Transverse colon (tissue), 4 donors: Measurements from ENCODE around the gene KRTAP12-2. TPM values are rescaled to one million over a fixed set of nuclear protein-coding genes. Genes with fewer than 3 reads are reported as not detected.
"Not testable (repeated sequence)": the region's sequence is repeated elsewhere in the genome, so short reads cannot be mapped to it uniquely, and the experiment has no call there.

Experiments used
- DNase-seq: peaks from one replicate; pipeline ENCODE4 v3.0.0-alpha.2; 2019
- H3K27ac ChIP-seq, 4 donors: fragments of 200-600 bp; sonication (generic); 2 replicates each; pipeline ENCODE4 v1.5.1; 2016 to 2018; ENCODE audit warnings: inconsistent platforms in 4 of 4
- H3K27me3 ChIP-seq: fragments of 200-600 bp; sonication (generic); 2 replicates; pipeline ENCODE4 v1.5.1; 2017; ENCODE audit warnings: inconsistent platforms
- H3K36me3 ChIP-seq, 4 donors: fragments of 200-600 bp; sonication (generic); 2 replicates each; pipeline ENCODE4 v1.5.1; 2017 to 2019; ENCODE audit warnings: inconsistent platforms in 4 of 4
- H3K4me1 ChIP-seq, 4 donors: fragments of 200-600 bp; sonication (generic); 2 replicates each; pipeline ENCODE4 v1.5.1; 2017 to 2020; ENCODE audit warnings: inconsistent platforms in 4 of 4
- H3K4me3 ChIP-seq, 4 donors: fragments of 200-600 bp; sonication (generic); 1 replicate in 1 of 4; 2 replicates in 3 of 4; pipeline versions ENCODE4 v1.5.1 to v1.6.1; 2017 to 2019; ENCODE audit warnings: inconsistent platforms in 4 of 4
- H3K9me3 ChIP-seq, 2 donors: fragments of 200-600 bp; sonication (generic); 2 replicates each; pipeline ENCODE4 v1.5.1; 2017 to 2019; ENCODE audit warnings: inconsistent platforms in 2 of 2
- EP300 ChIP-seq: sonication (generic); formaldehyde crosslinking; IDR thresholded peaks from one replicate; pipeline ENCODE4 v1.6.1; 2017; ENCODE audit warnings: antibody characterized with exemption, low read depth
- POLR2A ChIP-seq: fragments of 450-650 bp; IDR thresholded peaks from one replicate; pipeline ENCODE4 v1.6.1; 2016; ENCODE audit warnings: antibody characterized with exemption, mild to moderate bottlenecking, moderate library complexity
- POLR2AphosphoS5 ChIP-seq, 3 donors: sonication (generic); formaldehyde crosslinking; IDR thresholded peaks; one replicate each; pipeline ENCODE4 v1.6.1; 2016; ENCODE audit warnings: antibody characterized with exemption in 3 of 3
- whole genome bisulfite sequencing, 2 donors: methylation state at CpG; one replicate each; pipeline ENCODE4 v1.1.5; 2018; ENCODE audit warnings: low coverage in 1 of 2; 5-methylcytosine and 5-hydroxymethylcytosine counted together
- in situ Hi-C, 4 donors: fragments of 200-750 bp; cut with MboI; loops; one replicate each; pipeline versions ENCODE4 v1.15.0 to v1.15.1; 2017; ENCODE audit warnings: low sequenced_read_pairs in 3 of 4, low pct_ligation_motif_present in 1 of 4, low pct_unique_long_range_greater_than_20kb in 1 of 4
- intact Hi-C: fragments of 100-400 bp; cut with DNase I; formaldehyde crosslinking; loops from one replicate; pipeline ENCODE4 v1.15.1; 2023; ENCODE audit warnings: low total_unique reads
- total RNA-seq, 4 donors: library from RNA; depleted of rRNA; stranded (reverse); fragments of >200 nt; gene quantifications; one replicate each; pipeline ENCODE4 v1.1.0, GENCODE V29; 2016
- TF ChIP-seq, protein P1 (sequence below), 5 experiments: fragments of 200-600 bp in 3 of 5; fragments of 450-650 bp in 2 of 5; sonication (generic) in 3 of 5; IDR thresholded peaks; 1 replicate in 2 of 5; 2 replicates in 3 of 5; pipeline ENCODE4 v1.5.1; 2016 to 2017; ENCODE audit warnings: antibody characterized with exemption in 5 of 5, inconsistent platforms in 3 of 5, mild to moderate bottlenecking in 2 of 5, moderate library complexity in 1 of 5

The KRTAP12-2 gene
- total RNA-seq, 4 donors from 2014 or later: not detected

DNA sequence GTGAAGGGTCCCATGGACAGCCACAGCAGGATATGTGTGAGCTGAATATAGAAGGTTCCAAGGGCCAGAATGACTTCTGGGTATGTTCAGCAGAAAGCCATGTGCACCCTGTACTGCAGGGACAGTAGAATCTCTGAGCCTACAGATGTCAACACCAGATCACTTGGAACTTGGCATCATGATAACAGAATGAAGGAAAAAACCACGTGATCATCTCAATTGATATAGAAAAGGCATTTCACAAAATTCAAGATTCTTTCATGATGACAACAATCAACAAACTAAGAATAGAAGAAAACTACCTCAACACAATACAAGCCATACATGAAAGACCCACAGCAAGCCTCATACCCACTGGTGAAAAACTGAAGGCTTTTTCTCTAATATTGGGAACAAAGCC, 885 bp upstream of the KRTAP12-2 start:
- H3K27me3 ChIP-seq: no peaks in the 10 kb centered on the region
- intact Hi-C loops: no loop called here
- H3K36me3 ChIP-seq: no peaks in the 10 kb centered on the region
- WGBS, 2 donors: 64% methylated on average over 1 of the region's 1 CpG; no CpG with 5 or more reads in 1 of the 2 donors
- no peak for DNase-seq
- H3K9me3 ChIP-seq: peaks cover 0 to 6% of the 10 kb centered on the region in 2 donors
- H3K4me3 ChIP-seq: no peak overlapping the region
- H3K4me1 ChIP-seq: no peaks in the 10 kb centered on the region
- no peak overlapping the region for H3K27ac ChIP-seq
- in situ Hi-C loops: no loop called here
- TF ChIP-seq EP300: no peak
- TF ChIP-seq POLR2A: no peak
- TF ChIP-seq, protein P1, sequence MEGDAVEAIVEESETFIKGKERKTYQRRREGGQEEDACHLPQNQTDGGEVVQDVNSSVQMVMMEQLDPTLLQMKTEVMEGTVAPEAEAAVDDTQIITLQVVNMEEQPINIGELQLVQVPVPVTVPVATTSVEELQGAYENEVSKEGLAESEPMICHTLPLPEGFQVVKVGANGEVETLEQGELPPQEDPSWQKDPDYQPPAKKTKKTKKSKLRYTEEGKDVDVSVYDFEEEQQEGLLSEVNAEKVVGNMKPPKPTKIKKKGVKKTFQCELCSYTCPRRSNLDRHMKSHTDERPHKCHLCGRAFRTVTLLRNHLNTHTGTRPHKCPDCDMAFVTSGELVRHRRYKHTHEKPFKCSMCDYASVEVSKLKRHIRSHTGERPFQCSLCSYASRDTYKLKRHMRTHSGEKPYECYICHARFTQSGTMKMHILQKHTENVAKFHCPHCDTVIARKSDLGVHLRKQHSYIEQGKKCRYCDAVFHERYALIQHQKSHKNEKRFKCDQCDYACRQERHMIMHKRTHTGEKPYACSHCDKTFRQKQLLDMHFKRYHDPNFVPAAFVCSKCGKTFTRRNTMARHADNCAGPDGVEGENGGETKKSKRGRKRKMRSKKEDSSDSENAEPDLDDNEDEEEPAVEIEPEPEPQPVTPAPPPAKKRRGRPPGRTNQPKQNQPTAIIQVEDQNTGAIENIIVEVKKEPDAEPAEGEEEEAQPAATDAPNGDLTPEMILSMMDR (IDR thresholded peaks at IDR 0.05): no peak
- TF ChIP-seq POLR2AphosphoS5 (IDR thresholded peaks at IDR 0.05): no peak

DNA sequence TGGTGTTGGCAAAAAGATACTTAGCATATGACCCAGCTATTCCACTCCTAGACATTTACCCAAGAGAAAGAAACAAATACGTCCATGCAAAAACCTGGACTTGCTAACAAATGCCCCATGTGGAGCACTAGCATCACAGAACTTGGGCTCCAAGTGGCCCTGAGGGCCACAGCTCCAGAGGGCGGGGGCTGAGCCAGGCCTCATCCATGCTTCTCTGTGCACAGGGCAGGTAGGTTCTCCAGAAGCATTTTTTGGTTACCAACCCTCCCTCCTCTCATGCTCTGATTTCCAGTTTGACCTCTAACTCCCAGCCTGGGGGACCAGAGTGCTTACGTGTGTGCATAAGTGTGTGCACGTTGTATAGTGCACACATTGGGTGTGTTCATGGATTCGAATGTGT, 2.0 kb downstream of the KRTAP12-2 start:
- intact Hi-C loops: no loop called here

DNA sequence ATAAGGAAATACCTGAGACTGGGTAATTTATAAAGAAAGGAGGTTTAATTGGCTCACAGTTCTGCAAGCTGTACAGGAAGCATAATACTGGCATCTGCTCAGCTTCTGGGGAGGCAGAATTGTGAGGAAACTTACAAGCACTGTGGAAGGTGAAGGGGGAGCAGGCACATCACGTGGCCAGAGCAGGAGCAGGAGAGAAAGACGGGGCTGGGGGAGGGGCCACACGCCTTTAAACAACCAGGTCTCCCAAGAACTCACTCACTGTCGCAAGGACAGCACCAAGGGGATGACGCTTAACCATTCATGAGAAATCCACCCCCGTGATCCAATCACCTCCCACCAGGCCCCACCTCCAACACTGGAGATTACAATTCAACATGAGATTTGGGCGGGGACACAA, 5.2 kb downstream of the KRTAP12-2 start:
- WGBS, 2 donors: 44 to 47% methylated on average over 7 of the region's 7 CpGs
- H3K27me3 ChIP-seq: peaks cover 20% of the 10 kb centered on the region
- H3K27ac ChIP-seq, H3K4me1 ChIP-seq, intact Hi-C loops, H3K9me3 ChIP-seq, in situ Hi-C loops, H3K4me3 ChIP-seq, H3K36me3 ChIP-seq, DNase-seq: not testable (repeated sequence)

More for the DNA sequence above, 2.0 kb downstream of the KRTAP12-2 start:
- no peaks in the 10 kb centered on the region for H3K4me1 ChIP-seq
- in situ Hi-C loops: no loop called here
- H3K9me3 ChIP-seq: peaks cover 0 to 6% of the 10 kb centered on the region in 2 donors
- no peak overlapping the region for H3K27ac ChIP-seq
- TF ChIP-seq, protein P1 (IDR thresholded peaks at IDR 0.05): no peak
- TF ChIP-seq POLR2A (no peak), POLR2AphosphoS5 (IDR thresholded peaks at IDR 0.05) (no peak), EP300 (no peak)
- 29 to 93% methylated on average over 1 to 5 of the region's 5 CpGs for WGBS, 2 donors
- no peaks in the 10 kb centered on the region for H3K36me3 ChIP-seq
- no peak for DNase-seq
- H3K27me3 ChIP-seq: peaks cover 3% of the 10 kb centered on the region
- H3K4me3 ChIP-seq: no peak overlapping the region

DNA sequence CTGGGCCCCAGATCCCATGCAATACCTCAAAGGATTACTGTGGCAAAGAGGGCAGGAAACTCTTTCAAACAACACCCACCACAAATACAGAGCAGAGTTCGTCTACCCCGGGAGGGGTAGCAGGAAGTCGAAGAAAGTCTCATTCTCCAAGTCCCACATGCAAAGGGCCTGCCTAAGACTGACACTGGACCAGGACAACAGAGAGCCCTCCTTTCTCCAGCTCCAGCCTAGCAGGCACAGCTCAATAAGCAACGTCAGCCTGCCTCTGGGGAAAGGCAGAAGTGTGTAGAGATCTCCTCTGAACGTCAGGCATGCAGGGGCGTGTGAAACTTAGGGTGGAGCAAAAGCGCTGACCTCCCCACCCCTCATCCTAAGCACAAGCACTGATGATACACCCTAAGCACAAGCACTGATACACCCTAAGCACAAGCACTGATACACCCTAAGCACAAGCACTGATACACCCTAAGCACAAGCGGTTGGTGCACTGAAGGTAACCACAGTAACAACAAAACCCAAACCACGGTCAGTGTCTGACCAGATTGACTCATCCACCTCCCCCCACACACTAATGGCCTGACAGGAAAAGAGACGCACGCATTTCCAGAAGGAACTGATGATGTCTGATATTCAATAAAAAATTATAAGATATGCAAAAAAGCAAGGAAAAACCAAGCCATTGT, 7.7 kb downstream of the KRTAP12-2 start:
- Histone ChIP-seq H3K27me3 (peaks cover 20% of the 10 kb centered on the region), H3K4me1 (no peaks in the 10 kb centered on the region), H3K27ac (no peak overlapping the region), H3K4me3 (no peak overlapping the region), H3K36me3 (no peaks in the 10 kb centered on the region), H3K9me3 (peaks cover 0 to 6% of the 10 kb centered on the region in 2 donors)
- intact Hi-C loops (no loop called here), in situ Hi-C loops (no loop called here)
- no peak for TF ChIP-seq EP300
- TF ChIP-seq, protein P1 (IDR thresholded peaks at IDR 0.05): no peak
- no peak for TF ChIP-seq POLR2A
- TF ChIP-seq POLR2AphosphoS5 (IDR thresholded peaks at IDR 0.05): no peak
- no peak for DNase-seq
- WGBS, 2 donors: 44 to 55% methylated on average over 4 to 11 of the region's 11 CpGs

DNA sequence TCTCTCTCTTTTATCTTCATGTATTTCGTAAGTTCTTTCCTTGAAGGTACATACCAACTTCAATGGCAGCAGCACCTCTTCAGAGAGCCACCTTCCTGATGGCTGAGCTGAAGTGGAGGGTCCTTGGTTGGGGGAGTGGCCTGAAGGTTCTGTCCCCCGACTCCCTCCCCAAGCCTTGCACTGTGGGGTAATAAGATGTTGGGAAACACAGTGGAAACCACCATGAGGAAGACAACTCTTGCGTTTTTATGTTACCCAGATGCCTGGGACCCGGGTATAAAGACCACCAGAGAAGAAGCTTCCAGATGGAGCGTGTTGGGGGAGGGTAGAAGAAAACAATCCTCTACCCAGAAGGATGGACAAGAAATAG, 8.2 kb downstream of the KRTAP12-2 start:
- no peak for DNase-seq
- peak overlapping the region in 2 of 4 donors; percentile 2 to 32 for H3K27ac ChIP-seq
- peaks cover 0 to 6% of the 10 kb centered on the region in 2 donors for H3K9me3 ChIP-seq
- 72 to 80% methylated on average over 1 to 5 of the region's 5 CpGs for WGBS, 2 donors
- H3K27me3 ChIP-seq: peaks cover 20% of the 10 kb centered on the region
- H3K4me3 ChIP-seq: no peak overlapping the region
- in situ Hi-C loops (no loop called here), intact Hi-C loops (no loop called here)
- H3K4me1 ChIP-seq: no peaks in the 10 kb centered on the region
- TF ChIP-seq POLR2A (no peak), EP300 (no peak), POLR2AphosphoS5 (IDR thresholded peaks at IDR 0.05) (no peak)
- TF ChIP-seq, protein P1 (IDR thresholded peaks at IDR 0.05): no peak
- no peaks in the 10 kb centered on the region for H3K36me3 ChIP-seq
